Stimulated activated CD4-positive, alpha-beta T cell treated with anti-CD3 and anti-CD28 coated beads, Interleukin-1b, Interleukin-23, amount 100 ng/mL, for 24 hours (primary cell): ENCODE data around the gene RASAL2.

Experiments
- DNase-seq, 4 experiments: peaks; one replicate each; pipeline ENCODE4 v3.0.0-alpha.2; 2020; ENCODE audit warnings: low read depth in 4 of 4, low spot score in 1 of 4

The RASAL2 gene

GRCh38 chr1:178531887-178532286, 438.0 kb downstream of the RASAL2 start:
- no peak for DNase-seq

- DNase-seq = peak; percentile 56 to 67 (median 60)
These were observed 438.5 kb downstream of the RASAL2 start for GRCh38 chr1:178532392-178532791.

- DNase-seq = no peak
These were observed 439.4 kb downstream of the RASAL2 start for GRCh38 chr1:178533121-178533946.
